WTC11 (cell line): Measurements from ENCODE around the gene SREBF1. TPM values are rescaled to one million over a fixed set of nuclear protein-coding genes. Genes with fewer than 3 reads are reported as not detected.
A peak's percentile ranks its signal among the peaks of the same experiment; 100 is the strongest.

Experiments used
- ATF6 ChIP-seq: sonication (generic); formaldehyde crosslinking; IDR thresholded peaks from 2 replicates; pipeline ENCODE4 v1.8.1; 2023; ENCODE audit warnings: mild to moderate bottlenecking, missing genetic modification reagents
- CTCF ChIP-seq: fragments of 200-600 bp; IDR thresholded peaks from 2 replicates; pipeline ENCODE4 v1.8.0; 2022; ENCODE audit warnings: antibody characterized with exemption
- ERG ChIP-seq: fragments of 250-450 bp; sonication (Bioruptor Pico); IDR thresholded peaks from 2 replicates; pipeline ENCODE4 v1.8.0; 2021; ENCODE audit warnings: mild to moderate bottlenecking
- ESRRA ChIP-seq: sonication (generic); formaldehyde crosslinking; IDR thresholded peaks from 2 replicates; pipeline ENCODE4 v1.8.1; 2022; ENCODE audit warnings: mild to moderate bottlenecking, missing genetic modification reagents, borderline replicate concordance
- HMGA2 ChIP-seq: fragments of 250-450 bp; sonication (Bioruptor Pico); IDR thresholded peaks from 2 replicates; pipeline ENCODE4 v1.4.0; 2021; ENCODE audit warnings: mild to moderate bottlenecking, moderate library complexity
- IRF2 ChIP-seq: sonication (generic); formaldehyde crosslinking; IDR thresholded peaks from 2 replicates; pipeline ENCODE4 v1.8.0; 2022; ENCODE audit warnings: low read depth, missing genetic modification reagents, borderline replicate concordance
- JAZF1 ChIP-seq: fragments of 250-450 bp; sonication (Bioruptor Pico); IDR thresholded peaks from 2 replicates; pipeline ENCODE4 v1.9.0; 2021; ENCODE audit warnings: moderate library complexity, mild to moderate bottlenecking, inconsistent platforms
- MYBL2 ChIP-seq: sonication (generic); formaldehyde crosslinking; IDR thresholded peaks from 2 replicates; pipeline ENCODE4 v1.8.1; 2023; ENCODE audit warnings: mild to moderate bottlenecking, moderate library complexity, missing genetic modification reagents
- NFATC4 ChIP-seq: fragments of 250-450 bp; sonication (Bioruptor Pico); IDR thresholded peaks from 2 replicates; pipeline ENCODE4 v1.9.0; 2021; ENCODE audit warnings: mild to moderate bottlenecking
- NFE2L1 ChIP-seq: sonication (generic); formaldehyde crosslinking; IDR thresholded peaks from 2 replicates; pipeline ENCODE4 v1.8.1; 2023; ENCODE audit warnings: missing genetic modification reagents
- NR2C2 ChIP-seq: sonication (generic); formaldehyde crosslinking; IDR thresholded peaks from 2 replicates; pipeline ENCODE4 v1.8.0; 2022; ENCODE audit warnings: mild to moderate bottlenecking, missing genetic modification reagents
- ZBTB21 ChIP-seq: sonication (generic); formaldehyde crosslinking; IDR thresholded peaks from 2 replicates; pipeline ENCODE4 v1.8.1; 2023; ENCODE audit warnings: mild to moderate bottlenecking, missing genetic modification reagents, borderline replicate concordance
- ZNF121 ChIP-seq: sonication (generic); formaldehyde crosslinking; IDR thresholded peaks from 2 replicates; pipeline ENCODE4 v1.8.0; 2023; ENCODE audit warnings: missing genetic modification reagents
- ZNF263 ChIP-seq: sonication (generic); formaldehyde crosslinking; IDR thresholded peaks from 2 replicates; pipeline ENCODE4 v1.8.1; 2022; ENCODE audit warnings: low read depth, mild to moderate bottlenecking, moderate library complexity, missing genetic modification reagents
- ZNF281 ChIP-seq: sonication (generic); formaldehyde crosslinking; IDR thresholded peaks from 2 replicates; pipeline ENCODE4 v1.8.0; 2023; ENCODE audit warnings: mild to moderate bottlenecking, missing genetic modification reagents
- ZNF423 ChIP-seq: fragments of 250-450 bp; sonication (Bioruptor Pico); IDR thresholded peaks from 2 replicates; pipeline ENCODE4 v2.1.2; 2022; ENCODE audit warnings: mild to moderate bottlenecking, moderate library complexity
- ZNF532 ChIP-seq: fragments of 250-450 bp; sonication (Bioruptor Pico); IDR thresholded peaks from 2 replicates; pipeline ENCODE4 v1.9.0; 2021; ENCODE audit warnings: mild to moderate bottlenecking, borderline replicate concordance
- total RNA-seq: library from RNA; stranded (reverse); gene quantifications from 3 replicates; pipeline ENCODE4 v1.2.3, GENCODE V29; 2021
- TF ChIP-seq, protein P1 (sequence below): sonication (generic); formaldehyde crosslinking; IDR thresholded peaks from 2 replicates; pipeline ENCODE4 v1.8.0; 2022; ENCODE audit warnings: mild to moderate bottlenecking, missing genetic modification reagents
- TF ChIP-seq, protein P2 (sequence below): sonication (generic); formaldehyde crosslinking; IDR thresholded peaks from 2 replicates; pipeline ENCODE4 v1.8.0; 2023; ENCODE audit warnings: missing genetic modification reagents
- TF ChIP-seq, protein P3 (sequence below): sonication (generic); formaldehyde crosslinking; IDR thresholded peaks from 2 replicates; pipeline ENCODE4 v1.8.1; 2022; ENCODE audit warnings: missing genetic modification reagents, borderline replicate concordance
- TF ChIP-seq, protein P4 (sequence below): sonication (generic); formaldehyde crosslinking; conservative IDR thresholded peaks from 2 replicates; pipeline ENCODE4 v1.8.1; 2022; ENCODE audit warnings: mild to moderate bottlenecking, missing genetic modification reagents

SREBF1 gene
- total RNA-seq, 1 experiment from 2014 or later, result 93.7 TPM

DNA sequence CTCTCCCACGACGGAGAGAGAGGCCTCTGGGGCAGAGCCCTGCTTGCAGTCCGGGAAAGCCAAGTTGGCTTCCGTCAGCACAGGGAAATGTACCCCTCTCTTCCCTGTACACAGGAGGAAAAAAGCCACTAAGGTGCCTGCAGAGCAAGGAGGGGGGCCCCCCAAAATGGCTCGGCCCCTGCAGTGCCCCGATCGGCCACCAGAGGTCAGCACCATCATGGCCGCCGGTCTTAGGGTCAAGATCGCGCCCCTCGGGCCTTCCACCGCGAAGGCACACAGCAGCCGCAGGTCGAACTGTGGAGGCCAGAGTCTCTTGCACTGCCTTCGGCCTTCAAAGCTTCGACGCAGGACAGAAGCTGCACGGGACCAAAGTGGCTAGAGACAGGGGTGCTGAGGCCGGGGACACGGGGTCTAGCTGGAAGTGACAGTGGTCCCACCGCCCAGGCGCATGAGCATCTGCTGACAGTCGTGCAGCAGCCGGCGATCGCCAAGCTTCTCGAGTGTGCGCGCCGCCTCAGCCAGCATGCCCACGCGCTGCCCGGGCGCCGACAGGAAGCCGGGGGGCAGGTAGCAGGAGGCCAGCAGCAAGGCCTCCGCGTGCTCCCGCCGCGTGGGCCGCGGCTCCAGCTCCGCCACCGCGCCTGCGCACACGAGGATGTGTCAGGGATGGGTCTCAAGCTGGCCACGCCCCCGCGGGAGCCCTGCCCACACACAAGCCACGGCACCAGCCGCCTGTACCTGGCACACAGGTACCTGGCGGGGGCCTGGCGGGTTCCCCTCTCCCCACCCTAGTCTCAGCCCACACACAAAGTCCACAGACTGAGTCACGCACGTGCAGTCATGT is 24.4 kb downstream of the SREBF1 start (continued):
- TF ChIP-seq ZNF281 (no peak), IRF2 (CRISPR knock-in tag) (no peak), ZNF263 (CRISPR knock-in tag) (no peak), MYBL2 (no peak), ZNF532 (no peak), NFATC4 (no peak), ZNF121 (CRISPR knock-in tag) (peak; percentile 72; the same call in 1 of the 2 replicates), ESRRA (CRISPR knock-in tag) (no peak), HMGA2 (no peak), NFE2L1 (CRISPR knock-in tag) (peak; percentile 71; the same call in 1 of the 2 replicates), ZNF423 (CRISPR knock-in tag) (no peak), ERG (CRISPR knock-in tag) (no peak), ATF6 (CRISPR knock-in tag) (no peak), ZBTB21 (0 out of 2 replicates have a peak, but pooled peaks have one; percentile 39), NR2C2 (no peak), JAZF1 (CRISPR knock-in tag) (no peak), CTCF (peak; percentile 100)
- TF ChIP-seq, protein P1, sequence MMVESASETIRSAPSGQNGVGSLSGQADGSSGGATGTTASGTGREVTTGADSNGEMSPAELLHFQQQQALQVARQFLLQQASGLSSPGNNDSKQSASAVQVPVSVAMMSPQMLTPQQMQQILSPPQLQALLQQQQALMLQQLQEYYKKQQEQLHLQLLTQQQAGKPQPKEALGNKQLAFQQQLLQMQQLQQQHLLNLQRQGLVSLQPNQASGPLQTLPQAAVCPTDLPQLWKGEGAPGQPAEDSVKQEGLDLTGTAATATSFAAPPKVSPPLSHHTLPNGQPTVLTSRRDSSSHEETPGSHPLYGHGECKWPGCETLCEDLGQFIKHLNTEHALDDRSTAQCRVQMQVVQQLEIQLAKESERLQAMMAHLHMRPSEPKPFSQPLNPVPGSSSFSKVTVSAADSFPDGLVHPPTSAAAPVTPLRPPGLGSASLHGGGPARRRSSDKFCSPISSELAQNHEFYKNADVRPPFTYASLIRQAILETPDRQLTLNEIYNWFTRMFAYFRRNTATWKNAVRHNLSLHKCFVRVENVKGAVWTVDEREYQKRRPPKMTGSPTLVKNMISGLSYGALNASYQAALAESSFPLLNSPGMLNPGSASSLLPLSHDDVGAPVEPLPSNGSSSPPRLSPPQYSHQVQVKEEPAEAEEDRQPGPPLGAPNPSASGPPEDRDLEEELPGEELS (CRISPR knock-in tag), result no peak
- TF ChIP-seq, protein P2, sequence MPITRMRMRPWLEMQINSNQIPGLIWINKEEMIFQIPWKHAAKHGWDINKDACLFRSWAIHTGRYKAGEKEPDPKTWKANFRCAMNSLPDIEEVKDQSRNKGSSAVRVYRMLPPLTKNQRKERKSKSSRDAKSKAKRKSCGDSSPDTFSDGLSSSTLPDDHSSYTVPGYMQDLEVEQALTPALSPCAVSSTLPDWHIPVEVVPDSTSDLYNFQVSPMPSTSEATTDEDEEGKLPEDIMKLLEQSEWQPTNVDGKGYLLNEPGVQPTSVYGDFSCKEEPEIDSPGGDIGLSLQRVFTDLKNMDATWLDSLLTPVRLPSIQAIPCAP (CRISPR knock-in tag), result no peak
- TF ChIP-seq, protein P3, sequence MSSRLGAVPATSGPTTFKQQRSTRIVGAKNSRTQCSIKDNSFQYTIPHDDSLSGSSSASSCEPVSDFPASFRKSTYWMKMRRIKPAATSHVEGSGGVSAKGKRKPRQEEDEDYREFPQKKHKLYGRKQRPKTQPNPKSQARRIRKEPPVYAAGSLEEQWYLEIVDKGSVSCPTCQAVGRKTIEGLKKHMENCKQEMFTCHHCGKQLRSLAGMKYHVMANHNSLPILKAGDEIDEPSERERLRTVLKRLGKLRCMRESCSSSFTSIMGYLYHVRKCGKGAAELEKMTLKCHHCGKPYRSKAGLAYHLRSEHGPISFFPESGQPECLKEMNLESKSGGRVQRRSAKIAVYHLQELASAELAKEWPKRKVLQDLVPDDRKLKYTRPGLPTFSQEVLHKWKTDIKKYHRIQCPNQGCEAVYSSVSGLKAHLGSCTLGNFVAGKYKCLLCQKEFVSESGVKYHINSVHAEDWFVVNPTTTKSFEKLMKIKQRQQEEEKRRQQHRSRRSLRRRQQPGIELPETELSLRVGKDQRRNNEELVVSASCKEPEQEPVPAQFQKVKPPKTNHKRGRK (CRISPR knock-in tag), result 0 out of 2 replicates have a peak, but pooled peaks have one; percentile 38
- TF ChIP-seq, protein P4, sequence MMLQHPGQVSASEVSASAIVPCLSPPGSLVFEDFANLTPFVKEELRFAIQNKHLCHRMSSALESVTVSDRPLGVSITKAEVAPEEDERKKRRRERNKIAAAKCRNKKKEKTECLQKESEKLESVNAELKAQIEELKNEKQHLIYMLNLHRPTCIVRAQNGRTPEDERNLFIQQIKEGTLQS (CRISPR knock-in tag), result no peak
